Measurements from ENCODE around the gene ACLY. TPM values are rescaled to one million over a fixed set of nuclear protein-coding genes. Genes with fewer than 3 reads are reported as not detected.
"Not testable (repeated sequence)": the region's sequence is repeated elsewhere in the genome, so short reads cannot be mapped to it uniquely, and the experiment has no call there.

The ACLY gene
- total RNA-seq, 2 experiments from 2014 or later = 153 to 161 TPM

DNA sequence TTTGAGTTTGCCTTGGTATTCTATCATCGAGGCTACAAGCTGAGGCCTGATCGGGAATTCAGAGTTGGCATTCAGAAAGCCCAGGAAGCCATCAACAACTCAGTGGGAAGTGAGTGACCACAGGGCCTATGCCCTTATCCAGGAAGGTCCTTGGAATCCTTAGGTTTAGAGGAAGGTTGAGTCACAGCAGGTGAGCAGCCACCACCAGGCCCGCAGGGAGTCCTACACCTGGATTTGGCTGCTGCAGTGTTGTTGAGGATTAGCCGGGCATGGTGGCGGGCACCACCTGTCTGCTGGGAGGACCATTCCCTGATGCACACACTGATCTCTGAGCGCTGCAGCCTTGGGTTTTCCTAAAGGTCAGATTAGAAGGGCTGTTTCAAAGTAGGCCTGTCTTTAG lies 16.9 kb upstream of the ACLY start:
- no peak overlapping the region for H3K27ac Mint-ChIP-seq
- H3K27me3 Mint-ChIP-seq (ENCODE audit: low read depth) = no peaks in the 10 kb centered on the region
- CTCF ChIA-PET = interaction anchor here (1.3 kb wide), 1 partner anchor 27 kb away, joined by 4 read pairs; no protein-coding TSS in a partner anchor
- H3K9me3 Mint-ChIP-seq = no peaks in the 10 kb centered on the region
- no peak for DNase-seq
- H3K4me3 Mint-ChIP-seq = no peak overlapping the region
- intact Hi-C loops (cut with micrococcal nuclease) = no loop called here
- peaks cover 8% of the 10 kb centered on the region for H3K4me1 Mint-ChIP-seq (ENCODE audit: low read depth)
- no peaks in the 10 kb centered on the region for H3K36me3 Mint-ChIP-seq (ENCODE audit: low read depth)

DNA sequence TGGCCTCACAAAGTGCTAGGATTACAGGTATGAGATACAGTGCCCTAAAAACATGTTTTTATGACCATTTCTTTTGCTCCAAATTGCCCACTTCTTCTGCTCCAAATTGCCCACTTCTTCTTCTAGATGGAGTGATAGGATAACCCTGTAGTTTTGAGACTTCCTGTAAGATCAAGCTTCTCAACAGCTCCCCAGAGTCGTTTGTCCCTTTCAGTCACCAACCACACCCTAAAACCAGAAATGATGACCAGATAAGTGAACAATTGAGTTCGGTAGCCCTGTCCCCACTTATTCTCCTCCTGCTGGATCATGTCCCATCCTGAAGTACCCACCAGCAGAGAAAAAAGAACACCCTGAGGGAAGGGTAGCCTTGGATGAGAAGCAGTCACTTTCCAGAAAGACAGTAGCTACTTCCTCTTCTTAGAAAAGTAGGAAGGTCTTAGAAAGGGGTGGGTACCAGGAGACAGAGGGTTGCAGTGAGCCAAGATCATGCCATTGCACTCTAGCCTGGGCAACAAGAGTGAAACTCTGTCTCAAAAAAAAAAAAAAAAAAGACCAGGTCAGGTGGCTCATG lies 14.2 kb upstream of the ACLY start:
- no peak overlapping the region for H3K27ac Mint-ChIP-seq
- DNase-seq = no peak
- H3K27me3 Mint-ChIP-seq (ENCODE audit: low read depth) = no peaks in the 10 kb centered on the region
- no peak overlapping the region for H3K4me3 Mint-ChIP-seq
- CTCF ChIA-PET = interaction anchor here (0.7 to 1.0 kb wide), 2 partner anchors 42 to 54 kb away, joined by 3 to 4 read pairs; no protein-coding TSS in a partner anchor
- peaks cover 19% of the 10 kb centered on the region for H3K4me1 Mint-ChIP-seq (ENCODE audit: low read depth)
- intact Hi-C loops (cut with micrococcal nuclease) = no loop called here
- H3K9me3 Mint-ChIP-seq = no peaks in the 10 kb centered on the region
- H3K36me3 Mint-ChIP-seq (ENCODE audit: low read depth) = no peaks in the 10 kb centered on the region

DNA sequence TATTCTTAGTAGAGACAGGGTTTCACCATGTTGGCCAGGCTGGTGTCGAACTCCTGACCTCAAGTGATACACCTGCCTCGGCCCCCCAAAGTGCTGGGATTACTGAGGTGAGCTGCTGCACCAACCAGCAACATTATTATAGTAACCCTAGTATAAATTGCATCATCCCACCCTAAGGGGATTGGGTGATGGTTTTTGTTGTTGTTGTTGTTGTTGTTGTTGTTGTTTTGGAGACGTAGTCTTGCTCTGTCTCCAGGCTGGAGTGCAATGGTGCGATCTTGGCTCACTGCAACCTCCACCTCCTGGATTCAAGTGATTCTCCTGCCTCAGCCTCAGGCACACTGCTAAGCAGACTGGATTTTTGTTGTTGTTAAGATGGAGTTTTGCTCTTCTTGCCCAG lies 13.0 kb upstream of the ACLY start:
- CTCF ChIA-PET; H3K4me3 Mint-ChIP-seq; H3K27me3 Mint-ChIP-seq (ENCODE audit: low read depth); intact Hi-C loops (cut with micrococcal nuclease); H3K9me3 Mint-ChIP-seq; H3K27ac Mint-ChIP-seq; DNase-seq; H3K36me3 Mint-ChIP-seq (ENCODE audit: low read depth): not testable (repeated sequence)
- H3K4me1 Mint-ChIP-seq (ENCODE audit: low read depth) = peaks cover 19% of the 10 kb centered on the region

DNA sequence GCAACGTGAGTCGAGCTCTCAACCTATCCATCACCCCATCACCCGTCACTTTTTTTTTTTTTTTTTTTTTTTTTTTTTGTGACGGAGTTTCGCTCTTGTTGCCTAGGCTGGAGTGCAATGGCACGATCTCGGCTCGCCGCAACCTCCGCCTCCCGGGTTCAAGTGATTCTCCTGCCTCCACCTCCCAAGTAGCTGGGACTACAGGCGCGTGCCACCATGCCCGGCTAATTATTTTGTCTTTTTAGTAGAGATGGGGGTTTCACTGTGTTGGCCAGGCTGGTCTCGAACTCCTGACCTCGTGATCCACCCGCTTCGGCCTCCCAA lies 12.0 kb upstream of the ACLY start:
- Mint-ChIP-seq H3K4me1 (ENCODE audit: low read depth) (peaks cover 19% of the 10 kb centered on the region), H3K4me3 (peak overlapping the region; percentile 97), H3K27ac (peak overlapping the region; percentile 95)
- H3K36me3 Mint-ChIP-seq (ENCODE audit: low read depth); H3K9me3 Mint-ChIP-seq; DNase-seq; H3K27me3 Mint-ChIP-seq (ENCODE audit: low read depth): not testable (repeated sequence)
- intact Hi-C loops (cut with micrococcal nuclease) = loop anchor here (1.0 kb wide), 1 partner anchor 11 kb away; no protein-coding TSS in a partner anchor
- CTCF ChIA-PET = interaction anchor here (0.6 to 1.3 kb wide), 11 partner anchors 9 to 747 kb away, joined by 3 to 5 read pairs (median 3); partner anchors contain the start of genes DHX58 and EIF1

DNA sequence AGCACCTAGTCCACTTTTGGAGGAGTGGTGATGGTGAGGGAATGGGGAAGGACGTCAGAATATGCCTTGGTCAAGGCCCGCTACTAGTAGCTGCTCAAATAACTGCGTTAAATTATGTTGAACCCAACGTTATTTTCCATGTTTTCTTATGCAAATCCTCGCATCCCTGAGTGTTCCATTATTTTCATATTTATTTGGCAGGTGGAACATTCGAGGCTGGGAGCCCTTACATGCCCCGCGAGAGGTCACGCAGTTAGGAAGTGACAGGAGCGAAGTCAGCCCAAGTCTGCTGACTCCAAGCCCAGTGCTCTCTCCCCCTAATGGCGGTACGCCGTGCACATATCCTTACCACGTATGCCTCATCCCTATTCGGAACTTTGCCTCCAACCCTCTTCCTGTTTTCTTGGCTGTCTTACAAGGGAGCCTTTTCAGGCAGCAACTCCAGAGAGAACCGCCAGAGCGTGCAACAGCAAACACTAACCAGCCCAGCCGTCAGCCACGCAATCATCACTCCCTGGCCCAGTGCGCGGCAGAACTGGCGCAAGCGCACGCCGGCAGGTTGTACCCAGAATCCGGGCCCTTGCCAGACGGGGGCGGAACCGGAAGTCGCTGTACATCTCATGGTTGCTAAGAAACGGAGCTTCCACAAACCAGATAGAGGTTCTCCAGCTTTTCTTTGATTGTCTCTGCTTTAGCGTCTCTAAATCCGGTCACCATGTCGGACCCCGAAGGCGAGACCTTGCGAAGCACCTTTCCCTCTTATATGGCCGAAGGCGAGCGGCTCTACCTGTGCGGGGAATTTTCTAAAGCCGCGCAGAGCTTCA lies 11.5 kb upstream of the ACLY start, which contains the start of gene ODAD4:
Gene ODAD4 (plus strand): TSS at position 609 of the 824 bp plus-strand sequence. CDS start 107 bp downstream, at position 716.
- intact Hi-C loops (cut with micrococcal nuclease) = loop anchor here (1.0 kb wide), 1 partner anchor 11 kb away; no protein-coding TSS in a partner anchor
- CTCF ChIA-PET = interaction anchor here (0.6 to 1.6 kb wide), 12 partner anchors 9 to 748 kb away, joined by 3 to 5 read pairs (median 3); partner anchors contain the start of genes DHX58 and EIF1
- Mint-ChIP-seq H3K27me3 (ENCODE audit: low read depth) (no peaks in the 10 kb centered on the region), H3K36me3 (ENCODE audit: low read depth) (no peaks in the 10 kb centered on the region), H3K27ac (peak within 1 kb of the TSS; percentile 95), H3K9me3 (no peaks in the 10 kb centered on the region), H3K4me1 (ENCODE audit: low read depth) (peaks cover 19% of the 10 kb centered on the region), H3K4me3 (peak within 1 kb of the TSS; percentile 97)
- peak; percentile 97 for DNase-seq

DNA sequence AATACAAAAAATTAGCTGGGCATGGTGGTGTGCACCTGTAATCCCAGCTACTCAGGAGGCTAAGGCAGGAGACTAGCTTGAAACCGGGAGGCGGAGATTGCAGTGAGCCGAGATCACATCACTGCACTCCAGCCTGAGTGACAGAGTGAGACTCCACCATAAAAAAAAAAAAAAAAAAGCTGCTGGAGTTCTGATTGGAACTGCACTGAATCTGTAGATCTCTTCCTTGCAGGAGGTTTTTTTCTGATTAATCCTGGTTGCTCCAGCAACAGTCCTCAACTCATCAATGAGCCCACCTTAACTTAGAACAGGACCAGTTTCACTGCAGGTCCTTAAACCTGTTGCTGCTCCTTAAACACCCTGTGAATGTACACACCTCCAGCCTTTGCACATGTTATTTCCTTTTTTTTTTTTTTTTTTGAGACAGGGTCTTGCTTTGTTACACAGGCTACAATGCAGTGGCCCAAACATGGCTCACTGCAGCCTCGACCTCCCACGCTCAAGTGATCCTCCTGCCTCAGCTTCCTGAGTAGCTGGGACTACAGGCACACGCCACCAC lies 10.0 kb upstream of the ACLY start:
- intact Hi-C loops (cut with micrococcal nuclease) = no loop called here
- no peaks in the 10 kb centered on the region for H3K9me3 Mint-ChIP-seq
- DNase-seq = peak; percentile 11
- no peaks in the 10 kb centered on the region for H3K27me3 Mint-ChIP-seq (ENCODE audit: low read depth)
- peaks cover 19% of the 10 kb centered on the region for H3K4me1 Mint-ChIP-seq (ENCODE audit: low read depth)
- no peaks in the 10 kb centered on the region for H3K36me3 Mint-ChIP-seq (ENCODE audit: low read depth)
- peak overlapping the region; percentile 97 for H3K4me3 Mint-ChIP-seq
- CTCF ChIA-PET = interaction anchor here (0.6 to 1.6 kb wide), 4 partner anchors 11 to 117 kb away, joined by 3 to 6 read pairs (median 3); partner anchors contain the start of gene P3H4
- no peak overlapping the region for H3K27ac Mint-ChIP-seq

DNA sequence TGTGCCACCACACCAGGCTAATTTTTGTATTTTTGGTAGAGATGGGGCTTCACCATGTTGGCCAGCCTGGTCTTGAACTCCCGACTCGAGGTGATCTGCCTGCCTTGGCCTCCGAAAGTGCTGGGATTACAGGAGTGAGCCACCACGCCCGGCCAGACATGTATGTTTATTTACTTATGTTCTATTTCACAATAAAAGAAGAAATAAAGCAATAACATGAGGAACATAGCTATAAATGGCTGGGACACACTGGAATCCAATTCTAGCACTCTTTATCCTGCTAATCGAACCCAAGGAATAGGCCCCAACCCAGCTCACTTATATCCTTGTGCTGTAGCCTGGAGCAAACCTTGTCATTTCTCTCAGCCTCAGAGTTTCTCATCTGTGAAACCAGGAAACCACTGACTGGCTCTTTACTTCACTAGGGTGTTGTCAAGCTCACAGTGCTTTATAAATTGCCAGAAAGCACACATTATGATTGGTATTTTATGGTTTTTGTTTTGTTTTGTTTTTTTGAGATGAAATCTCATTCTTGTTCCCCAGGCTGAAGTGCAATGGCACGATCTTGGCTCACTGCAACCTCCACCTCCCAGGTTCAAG lies 7.3 kb upstream of the ACLY start:
- CTCF ChIA-PET = no interaction called here
- no peaks in the 10 kb centered on the region for H3K27me3 Mint-ChIP-seq (ENCODE audit: low read depth)
- no peak overlapping the region for H3K27ac Mint-ChIP-seq

DNA sequence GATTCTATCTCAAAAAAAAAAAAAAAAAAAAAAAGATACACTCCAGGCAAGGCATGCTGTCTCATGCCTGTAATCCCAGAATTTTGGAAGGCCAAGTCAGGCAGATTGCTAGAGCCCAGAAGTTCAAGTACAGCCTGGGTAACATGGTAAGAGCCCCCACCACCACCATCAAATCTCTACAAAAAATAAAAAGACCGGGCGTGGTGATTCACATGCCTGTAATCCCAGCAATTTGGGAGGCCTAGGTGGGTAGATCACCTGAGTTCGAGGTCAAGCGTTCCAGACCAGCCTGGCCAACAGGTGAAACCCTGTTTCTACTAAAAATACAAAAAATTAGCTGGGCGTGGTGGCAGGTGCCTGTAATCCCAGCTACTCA lies 1.8 kb upstream of the ACLY start:
- CTCF ChIA-PET = no interaction called here
- Mint-ChIP-seq H3K36me3 (ENCODE audit: low read depth) (peaks cover 2% of the 10 kb centered on the region), H3K27me3 (ENCODE audit: low read depth) (no peaks in the 10 kb centered on the region)

More for the DNA sequence above, 7.3 kb upstream of the ACLY start:
- no peaks in the 10 kb centered on the region for H3K9me3 Mint-ChIP-seq
- no peak overlapping the region for H3K4me3 Mint-ChIP-seq
- no peak for DNase-seq
- intact Hi-C loops (cut with micrococcal nuclease) = no loop called here
- peaks cover 12% of the 10 kb centered on the region for H3K4me1 Mint-ChIP-seq (ENCODE audit: low read depth)
- no peaks in the 10 kb centered on the region for H3K36me3 Mint-ChIP-seq (ENCODE audit: low read depth)

DNA sequence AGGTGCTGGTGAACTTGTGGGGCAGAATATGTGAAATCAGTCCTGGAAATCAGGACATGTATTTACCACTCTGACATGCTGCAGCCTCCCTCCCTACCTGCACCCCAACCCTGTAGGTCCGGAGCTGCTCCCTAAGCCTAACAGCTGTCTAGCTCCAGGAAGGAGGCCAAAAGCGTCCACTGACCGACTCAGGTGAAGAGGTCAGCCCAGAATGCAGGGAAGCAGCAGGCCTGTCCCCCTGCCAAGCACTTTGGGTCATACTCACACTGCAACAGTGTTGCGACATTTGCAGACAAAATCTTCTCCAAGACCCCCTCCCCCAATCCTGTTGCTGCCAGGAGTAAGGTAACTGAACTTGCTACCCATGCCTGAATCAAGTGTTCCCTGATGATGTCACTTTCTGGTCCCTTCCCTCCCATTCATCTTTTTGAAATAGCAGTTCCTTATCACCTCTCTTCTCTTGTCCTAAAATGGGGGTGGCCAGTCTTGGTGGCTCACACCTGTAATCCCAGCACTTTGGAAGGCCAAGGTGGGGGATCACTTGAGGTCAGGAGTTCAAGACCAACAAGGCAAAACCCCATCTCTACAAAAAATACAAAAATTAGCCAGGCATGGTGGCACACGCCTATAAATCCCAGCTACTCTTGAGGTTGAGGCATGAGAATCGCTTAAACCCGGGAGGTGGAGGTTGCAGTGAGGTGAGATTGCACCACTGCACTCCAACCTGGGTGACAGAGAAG lies 1.3 kb upstream of the ACLY start:
- DNase-seq = no peak
- Mint-ChIP-seq H3K9me3 (no peaks in the 10 kb centered on the region), H3K4me3 (peak overlapping the region; percentile 94), H3K4me1 (ENCODE audit: low read depth) (peaks cover 31% of the 10 kb centered on the region), H3K27me3 (ENCODE audit: low read depth) (no peaks in the 10 kb centered on the region), H3K36me3 (ENCODE audit: low read depth) (peaks cover 2% of the 10 kb centered on the region), H3K27ac (no peak overlapping the region)
- CTCF ChIA-PET = interaction anchor here (0.8 kb wide), 1 partner anchor 43 kb away, joined by 4 read pairs; no protein-coding TSS in a partner anchor
- intact Hi-C loops (cut with micrococcal nuclease) = loop anchor here (1.0 to 5.0 kb wide), 9 partner anchors 10 to 1252 kb away; partner anchors contain the start of genes CNP, DNAJC7, EIF1 and KLHL11

More for the DNA sequence above, 1.8 kb upstream of the ACLY start:
- Mint-ChIP-seq H3K4me3 (no peak overlapping the region), H3K9me3 (no peaks in the 10 kb centered on the region), H3K4me1 (ENCODE audit: low read depth) (peaks cover 27% of the 10 kb centered on the region), H3K27ac (no peak overlapping the region)
- no peak for DNase-seq
- intact Hi-C loops (cut with micrococcal nuclease) = no loop called here

DNA sequence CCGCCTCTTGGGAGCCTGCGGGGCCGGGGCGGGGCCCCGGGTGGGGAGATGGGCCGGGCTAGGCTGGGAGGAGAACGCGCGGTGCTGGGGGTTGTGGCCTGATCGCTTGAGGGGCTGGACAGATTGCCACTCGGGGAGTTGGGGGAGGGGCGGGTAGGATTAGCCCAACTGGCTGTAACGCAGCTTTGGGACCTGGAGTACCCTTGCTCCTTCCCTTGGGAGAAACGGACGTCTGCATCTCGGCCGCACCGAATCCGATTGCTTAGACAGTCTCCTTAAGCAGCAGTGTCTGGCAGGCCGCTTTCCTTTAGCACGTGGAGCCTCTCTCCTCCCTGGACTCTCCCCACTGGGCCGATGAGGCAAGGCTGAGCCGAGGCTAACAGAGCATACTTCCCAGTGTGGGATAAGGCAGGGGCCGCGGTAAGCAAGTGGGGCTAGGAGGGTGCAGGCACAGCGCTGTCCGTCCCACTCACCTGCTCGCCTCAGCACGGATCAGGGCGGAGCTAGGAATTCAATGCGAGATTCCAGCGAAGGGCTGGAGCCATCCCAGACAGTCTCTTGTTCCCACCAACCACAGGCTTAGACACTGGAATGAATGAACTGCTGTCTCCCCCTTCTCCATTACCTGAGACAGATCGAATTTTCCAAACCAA lies 540 bp upstream of the ACLY start:
- peaks cover 2% of the 10 kb centered on the region for H3K36me3 Mint-ChIP-seq (ENCODE audit: low read depth)
- no peak for DNase-seq
- H3K4me1 Mint-ChIP-seq (ENCODE audit: low read depth) = peaks cover 38% of the 10 kb centered on the region
- CTCF ChIA-PET = interaction anchor here (0.8 to 1.2 kb wide), 2 partner anchors 44 to 223 kb away, joined by 4 read pairs; no protein-coding TSS in a partner anchor
- peak overlapping the region; percentile 94 for H3K4me3 Mint-ChIP-seq
- no peaks in the 10 kb centered on the region for H3K27me3 Mint-ChIP-seq (ENCODE audit: low read depth)
- H3K9me3 Mint-ChIP-seq = no peaks in the 10 kb centered on the region
- H3K27ac Mint-ChIP-seq = no peak overlapping the region
- intact Hi-C loops (cut with micrococcal nuclease) = loop anchor here (1.0 to 5.0 kb wide), 9 partner anchors 11 to 1253 kb away; partner anchors contain the start of genes CNP, DNAJC7, EIF1 and KLHL11
